DND-41 (cell line): ENCODE data around the gene DYDC1.

ENCODE experiments used
- CTCF ChIP-seq: IDR thresholded peaks from 2 replicates; pipeline ENCODE4 v1.5.1; 2012; ENCODE audit warnings: borderline replicate concordance, low read length, moderate library complexity, mild to moderate bottlenecking; ENCODE audit not compliant: poor library complexity, severe bottlenecking; ENCODE audit errors: extremely low read depth
- EZH2 ChIP-seq: IDR thresholded peaks from 3 replicates; pipeline ENCODE4 v1.6.1; 2012; ENCODE audit warnings: borderline replicate concordance, low read depth, mild to moderate bottlenecking, moderate library complexity, low read length, inconsistent platforms; ENCODE audit not compliant: severe bottlenecking

- TF ChIP-seq CTCF: no peak
- TF ChIP-seq EZH2: no peak
These were observed 14.9 kb upstream of the DYDC1 start for GRCh38 chr10:80371467-80371866.
